ENCODE results near the gene STPG4.

DNA sequence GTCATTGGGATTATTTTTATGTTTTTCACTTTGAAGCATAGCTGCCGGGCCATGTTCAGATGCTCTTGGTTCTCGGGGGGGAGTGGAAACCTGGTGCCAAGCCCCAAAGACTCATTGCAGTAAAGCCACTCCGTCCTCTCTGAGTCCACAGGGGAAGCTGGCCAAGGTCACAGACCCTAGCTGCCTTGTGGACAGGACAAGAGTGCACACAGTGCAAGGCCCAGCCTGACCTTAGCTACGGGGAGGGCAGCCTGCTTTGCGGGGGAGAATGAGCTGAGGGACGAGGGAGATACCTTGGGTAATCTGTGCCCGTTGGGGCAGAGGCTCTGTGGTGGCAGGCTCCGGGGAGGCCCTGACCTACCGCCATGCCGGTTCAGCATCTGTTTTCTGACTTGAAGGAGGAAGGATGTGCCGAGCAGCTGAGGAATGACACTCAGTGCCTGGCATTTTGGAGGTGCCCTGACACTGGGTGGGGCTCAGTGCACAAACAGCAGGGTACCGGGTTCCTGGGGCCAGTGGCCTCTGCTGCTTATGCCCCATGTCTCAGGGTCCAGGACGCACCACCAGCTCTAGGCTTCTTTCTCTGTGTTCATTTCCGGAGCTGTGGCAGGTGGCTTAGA is 87.2 kb downstream of the STPG4 start:
- TF ChIP-seq, protein P1, sequence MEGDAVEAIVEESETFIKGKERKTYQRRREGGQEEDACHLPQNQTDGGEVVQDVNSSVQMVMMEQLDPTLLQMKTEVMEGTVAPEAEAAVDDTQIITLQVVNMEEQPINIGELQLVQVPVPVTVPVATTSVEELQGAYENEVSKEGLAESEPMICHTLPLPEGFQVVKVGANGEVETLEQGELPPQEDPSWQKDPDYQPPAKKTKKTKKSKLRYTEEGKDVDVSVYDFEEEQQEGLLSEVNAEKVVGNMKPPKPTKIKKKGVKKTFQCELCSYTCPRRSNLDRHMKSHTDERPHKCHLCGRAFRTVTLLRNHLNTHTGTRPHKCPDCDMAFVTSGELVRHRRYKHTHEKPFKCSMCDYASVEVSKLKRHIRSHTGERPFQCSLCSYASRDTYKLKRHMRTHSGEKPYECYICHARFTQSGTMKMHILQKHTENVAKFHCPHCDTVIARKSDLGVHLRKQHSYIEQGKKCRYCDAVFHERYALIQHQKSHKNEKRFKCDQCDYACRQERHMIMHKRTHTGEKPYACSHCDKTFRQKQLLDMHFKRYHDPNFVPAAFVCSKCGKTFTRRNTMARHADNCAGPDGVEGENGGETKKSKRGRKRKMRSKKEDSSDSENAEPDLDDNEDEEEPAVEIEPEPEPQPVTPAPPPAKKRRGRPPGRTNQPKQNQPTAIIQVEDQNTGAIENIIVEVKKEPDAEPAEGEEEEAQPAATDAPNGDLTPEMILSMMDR (conservative IDR thresholded peaks at IDR 0.05), result no peak
- TF ChIP-seq ZFX (IDR thresholded peaks at IDR 0.05), result no peak
